ENCODE data around the gene RRAGD. TPM values are rescaled to one million over a fixed set of nuclear protein-coding genes. Genes with fewer than 3 reads are reported as not detected.

The RRAGD gene
- total RNA-seq, 4 donors from 2014 or later, result 31.6 to 55.9 (median 37.9) TPM

- no peak for TF ChIP-seq CTCF (IDR thresholded peaks at IDR 0.05; ENCODE audit: low read depth)
Measured at GRCh38 chr6:89443658-89444057, 31.6 kb upstream of the RRAGD start.

GRCh38 chr6:89440200-89440599, 28.1 kb upstream of the RRAGD start:
- TF ChIP-seq CTCF (IDR thresholded peaks at IDR 0.05; ENCODE audit: low read depth), result no peak

GRCh38 chr6:89439014-89439413, 26.9 kb upstream of the RRAGD start:
- TF ChIP-seq CTCF (IDR thresholded peaks at IDR 0.05; ENCODE audit: low read depth), result no peak

GRCh38 chr6:89438248-89438647, 26.2 kb upstream of the RRAGD start:
- no peak for TF ChIP-seq CTCF (IDR thresholded peaks at IDR 0.05; ENCODE audit: low read depth)

- no peak for TF ChIP-seq CTCF (IDR thresholded peaks at IDR 0.05; ENCODE audit: low read depth)
Measured at GRCh38 chr6:89436226-89436625, 24.2 kb upstream of the RRAGD start.

- no peak for TF ChIP-seq CTCF (IDR thresholded peaks at IDR 0.05; ENCODE audit: low read depth)
Measured at GRCh38 chr6:89434954-89435353, 22.9 kb upstream of the RRAGD start.

GRCh38 chr6:89434150-89434499, 22.1 kb upstream of the RRAGD start:
- TF ChIP-seq CTCF (IDR thresholded peaks at IDR 0.05; ENCODE audit: low read depth), result no peak

Data from subcutaneous adipose tissue (tissue), 4 donors.